GM18507 (cell line): ENCODE data around the gene MSMP.

Source experiments
- DNase-seq: peaks from one replicate; pipeline ENCODE4 v3.0.0; 2011; ENCODE audit warnings: low read depth; ENCODE audit not compliant: insufficient read length; ENCODE audit errors: extremely low spot score
- FAIRE-seq: peaks from 2 replicates; lab custom pipeline; 2011; peaks lifted over from hg19 to GRCh38; lab: Jason Lieb, UNC

MSMP gene

GRCh38 chr9:35706951-35707350 lies 47.1 kb downstream of the MSMP start:
- FAIRE-seq, result no peak
- no peak for DNase-seq

- DNase-seq (no peak), FAIRE-seq (no peak)
These were observed 48.1 kb downstream of the MSMP start for GRCh38 chr9:35705836-35706430.

GRCh38 chr9:35705372-35705771 lies 48.7 kb downstream of the MSMP start:
- DNase-seq, result no peak
- FAIRE-seq, result no peak

GRCh38 chr9:35703906-35704672 lies 50.0 kb downstream of the MSMP start:
- no peak for FAIRE-seq
- DNase-seq, result no peak
